T-helper 2 cell (primary cell): Measurements from ENCODE around the gene ATP2C2.
A peak's percentile ranks its signal among the peaks of the same experiment; 100 is the strongest.
"Not testable (repeated sequence)": the region's sequence is repeated elsewhere in the genome, so short reads cannot be mapped to it uniquely, and the experiment has no call there.

Experiments
- DNase-seq, 5 experiments: peaks; one replicate each; pipeline versions ENCODE4 v3.0.0 to v3.0.0-alpha.2; 2012 to 2022

The ATP2C2 gene

GRCh38 chr16:84340325-84341040, 27.9 kb upstream of the ATP2C2 start:
- DNase-seq, result no peak

GRCh38 chr16:84341528-84342295, 26.6 kb upstream of the ATP2C2 start:
- no peak for DNase-seq

GRCh38 chr16:84343800-84344199, 24.5 kb upstream of the ATP2C2 start:
- not testable (repeated sequence) for DNase-seq

GRCh38 chr16:84344781-84345180, 23.6 kb upstream of the ATP2C2 start:
- DNase-seq, result no peak

- DNase-seq, result no peak
Measured at GRCh38 chr16:84347161-84347560, 21.2 kb upstream of the ATP2C2 start.

GRCh38 chr16:84348386-84348888, 19.9 kb upstream of the ATP2C2 start:
- DNase-seq, result no peak

GRCh38 chr16:84349862-84350684, 18.3 kb upstream of the ATP2C2 start:
- no peak for DNase-seq

- no peak for DNase-seq
Measured at GRCh38 chr16:84350685-84351400, 17.5 kb upstream of the ATP2C2 start.

GRCh38 chr16:84351630-84352029, 16.7 kb upstream of the ATP2C2 start:
- DNase-seq, result no peak

- no peak for DNase-seq
Measured at GRCh38 chr16:84354306-84354705, 14.0 kb upstream of the ATP2C2 start.

- no peak for DNase-seq
Measured at GRCh38 chr16:84355149-84355548, 13.2 kb upstream of the ATP2C2 start.

GRCh38 chr16:84356176-84356575, 12.2 kb upstream of the ATP2C2 start:
- no peak for DNase-seq

GRCh38 chr16:84356591-84357116, 11.7 kb upstream of the ATP2C2 start:
- DNase-seq, result no peak

- DNase-seq, result peak in 1 of 5 experiments; percentile 43
Measured at GRCh38 chr16:84357191-84357651, 11.1 kb upstream of the ATP2C2 start.

- DNase-seq, result no peak
Measured at GRCh38 chr16:84358601-84359295, 9.6 kb upstream of the ATP2C2 start.

GRCh38 chr16:84359326-84359725, 9.0 kb upstream of the ATP2C2 start:
- no peak for DNase-seq

GRCh38 chr16:84360170-84360569, 8.2 kb upstream of the ATP2C2 start:
- DNase-seq, result peak in 1 of 5 experiments; percentile 73

- no peak for DNase-seq
Measured at GRCh38 chr16:84360748-84361147, 7.6 kb upstream of the ATP2C2 start.

GRCh38 chr16:84361546-84361945, 6.8 kb upstream of the ATP2C2 start:
- DNase-seq, result no peak

- no peak for DNase-seq
Measured at GRCh38 chr16:84362471-84362941, 5.8 kb upstream of the ATP2C2 start.

GRCh38 chr16:84366208-84366607, 2.1 kb upstream of the ATP2C2 start:
- no peak for DNase-seq
